BLaER1 (cell line): ENCODE results near the gene ACOXL.

Source experiments
- H3K27ac ChIP-seq: shearing (Covaris generic); formaldehyde crosslinking; 2 replicates; pipeline ENCODE4 v1.8.1; 2022
- H3K27me3 ChIP-seq: shearing (Covaris generic); formaldehyde crosslinking; 2 replicates; pipeline ENCODE4 v1.8.1; 2022
- H3K36me3 ChIP-seq: shearing (Covaris generic); formaldehyde crosslinking; 2 replicates; pipeline ENCODE4 v1.8.1; 2022
- H3K4me1 ChIP-seq: shearing (Covaris generic); formaldehyde crosslinking; 2 replicates; pipeline ENCODE4 v1.8.1; 2022
- H3K4me2 ChIP-seq: shearing (Covaris generic); formaldehyde crosslinking; 2 replicates; pipeline ENCODE4 v1.8.1; 2022
- H3K4me3 ChIP-seq: shearing (Covaris generic); formaldehyde crosslinking; 2 replicates; pipeline ENCODE4 v1.8.1; 2022
- H3K9ac ChIP-seq: shearing (Covaris generic); formaldehyde crosslinking; 2 replicates; pipeline ENCODE4 v1.8.1; 2022
- H3K9me3 ChIP-seq: shearing (Covaris generic); formaldehyde crosslinking; 2 replicates; pipeline ENCODE4 v1.8.1; 2022
- H4K20me1 ChIP-seq: shearing (Covaris generic); formaldehyde crosslinking; 2 replicates; pipeline ENCODE4 v1.8.1; 2022
- Cebpa-rat ChIP-seq: shearing (Covaris generic); IDR thresholded peaks from 2 replicates; pipeline ENCODE4 v1.8.1; 2022

ACOXL gene

GRCh38 chr2:110751642-110752041, 19.3 kb downstream of the ACOXL start:
- Histone ChIP-seq H3K9me3 (no peaks in the 10 kb centered on the region), H3K4me1 (peaks cover 32% of the 10 kb centered on the region), H3K27ac (no peak overlapping the region), H3K4me2 (no peak overlapping the region), H4K20me1 (no peaks in the 10 kb centered on the region), H3K36me3 (no peaks in the 10 kb centered on the region), H3K9ac (no peak overlapping the region), H3K4me3 (no peak overlapping the region), H3K27me3 (no peaks in the 10 kb centered on the region)
- TF ChIP-seq Cebpa-rat = no peak

GRCh38 chr2:110752871-110753270, 20.5 kb downstream of the ACOXL start:
- no peak overlapping the region for H3K27ac ChIP-seq
- no peaks in the 10 kb centered on the region for H3K9me3 ChIP-seq
- H3K4me3 ChIP-seq = no peak overlapping the region
- H3K9ac ChIP-seq = no peak overlapping the region
- H3K36me3 ChIP-seq = no peaks in the 10 kb centered on the region
- peaks cover 19% of the 10 kb centered on the region for H3K4me1 ChIP-seq
- H4K20me1 ChIP-seq = no peaks in the 10 kb centered on the region
- H3K27me3 ChIP-seq = no peaks in the 10 kb centered on the region
- H3K4me2 ChIP-seq = no peak overlapping the region
- no peak for TF ChIP-seq Cebpa-rat

GRCh38 chr2:110755491-110756078, 23.2 kb downstream of the ACOXL start:
- Histone ChIP-seq H3K9me3 (peaks cover 21% of the 10 kb centered on the region), H3K4me2 (no peak overlapping the region), H4K20me1 (no peaks in the 10 kb centered on the region), H3K36me3 (no peaks in the 10 kb centered on the region), H3K27me3 (no peaks in the 10 kb centered on the region), H3K4me1 (peaks cover 6% of the 10 kb centered on the region), H3K4me3 (no peak overlapping the region), H3K27ac (no peak overlapping the region), H3K9ac (no peak overlapping the region)
- TF ChIP-seq Cebpa-rat = no peak

- no peak overlapping the region for H3K9ac ChIP-seq
- H4K20me1 ChIP-seq = no peaks in the 10 kb centered on the region
- H3K27ac ChIP-seq = no peak overlapping the region
- no peaks in the 10 kb centered on the region for H3K27me3 ChIP-seq
- no peak overlapping the region for H3K4me3 ChIP-seq
- no peak overlapping the region for H3K4me2 ChIP-seq
- no peaks in the 10 kb centered on the region for H3K36me3 ChIP-seq
- no peak for TF ChIP-seq Cebpa-rat
- peaks cover 36% of the 10 kb centered on the region for H3K9me3 ChIP-seq
- peaks cover 17% of the 10 kb centered on the region for H3K4me1 ChIP-seq
These were observed 27.0 kb downstream of the ACOXL start for GRCh38 chr2:110759411-110759810.

GRCh38 chr2:110764931-110765330, 32.6 kb downstream of the ACOXL start:
- Histone ChIP-seq H3K4me3 (no peak overlapping the region), H4K20me1 (no peaks in the 10 kb centered on the region), H3K27me3 (no peaks in the 10 kb centered on the region), H3K4me2 (no peak overlapping the region), H3K27ac (no peak overlapping the region), H3K4me1 (peaks cover 17% of the 10 kb centered on the region), H3K36me3 (no peaks in the 10 kb centered on the region), H3K9me3 (peaks cover 27% of the 10 kb centered on the region), H3K9ac (no peak overlapping the region)
- no peak for TF ChIP-seq Cebpa-rat

- no peaks in the 10 kb centered on the region for H4K20me1 ChIP-seq
- H3K27me3 ChIP-seq = no peaks in the 10 kb centered on the region
- no peak overlapping the region for H3K4me2 ChIP-seq
- H3K36me3 ChIP-seq = no peaks in the 10 kb centered on the region
- peaks cover 4% of the 10 kb centered on the region for H3K4me1 ChIP-seq
- peaks cover 21% of the 10 kb centered on the region for H3K9me3 ChIP-seq
- H3K9ac ChIP-seq = no peak overlapping the region
- no peak overlapping the region for H3K4me3 ChIP-seq
- no peak for TF ChIP-seq Cebpa-rat
- no peak overlapping the region for H3K27ac ChIP-seq
These were observed 33.9 kb downstream of the ACOXL start for GRCh38 chr2:110766291-110766690.

- peaks cover 8% of the 10 kb centered on the region for H3K9me3 ChIP-seq
- no peaks in the 10 kb centered on the region for H3K27me3 ChIP-seq
- H3K36me3 ChIP-seq = no peaks in the 10 kb centered on the region
- TF ChIP-seq Cebpa-rat = no peak
- no peak overlapping the region for H3K9ac ChIP-seq
- H3K4me2 ChIP-seq = no peak overlapping the region
- no peaks in the 10 kb centered on the region for H4K20me1 ChIP-seq
- no peak overlapping the region for H3K27ac ChIP-seq
- no peak overlapping the region for H3K4me3 ChIP-seq
- H3K4me1 ChIP-seq = no peaks in the 10 kb centered on the region
These were observed 36.2 kb downstream of the ACOXL start for GRCh38 chr2:110768591-110768990.

- H3K27ac ChIP-seq = no peak overlapping the region
- no peaks in the 10 kb centered on the region for H3K4me1 ChIP-seq
- no peaks in the 10 kb centered on the region for H3K27me3 ChIP-seq
- no peak overlapping the region for H3K9ac ChIP-seq
- H3K4me3 ChIP-seq = no peak overlapping the region
- peaks cover 6% of the 10 kb centered on the region for H3K9me3 ChIP-seq
- no peaks in the 10 kb centered on the region for H4K20me1 ChIP-seq
- no peaks in the 10 kb centered on the region for H3K36me3 ChIP-seq
- H3K4me2 ChIP-seq = no peak overlapping the region
- no peak for TF ChIP-seq Cebpa-rat
These were observed 38.1 kb downstream of the ACOXL start for GRCh38 chr2:110770404-110770958.

GRCh38 chr2:110770959-110771431, 38.6 kb downstream of the ACOXL start:
- no peak overlapping the region for H3K27ac ChIP-seq
- TF ChIP-seq Cebpa-rat = no peak
- no peaks in the 10 kb centered on the region for H3K27me3 ChIP-seq
- H3K4me1 ChIP-seq = no peaks in the 10 kb centered on the region
- no peak overlapping the region for H3K4me2 ChIP-seq
- H3K9me3 ChIP-seq = peaks cover 4% of the 10 kb centered on the region
- no peak overlapping the region for H3K4me3 ChIP-seq
- H3K36me3 ChIP-seq = no peaks in the 10 kb centered on the region
- H3K9ac ChIP-seq = no peak overlapping the region
- H4K20me1 ChIP-seq = no peaks in the 10 kb centered on the region

GRCh38 chr2:110771547-110772382, 39.4 kb downstream of the ACOXL start:
- Histone ChIP-seq H3K9ac (no peak overlapping the region), H3K36me3 (no peaks in the 10 kb centered on the region), H3K27ac (no peak overlapping the region), H3K4me3 (no peak overlapping the region), H3K4me1 (no peaks in the 10 kb centered on the region), H3K4me2 (no peak overlapping the region), H4K20me1 (no peaks in the 10 kb centered on the region), H3K27me3 (no peaks in the 10 kb centered on the region), H3K9me3 (no peaks in the 10 kb centered on the region)
- no peak for TF ChIP-seq Cebpa-rat
